Stimulated activated CD4-positive, alpha-beta T cell treated with anti-CD3 and anti-CD28 coated beads, TNF-alpha, amount 100 ng/mL, for 48 hours (primary cell): ENCODE measurements around the gene CTTN.
"Not testable (repeated sequence)": the region's sequence is repeated elsewhere in the genome, so short reads cannot be mapped to it uniquely, and the experiment has no call there.

Experiments used
- DNase-seq, 3 donors: peaks; one replicate each; pipeline ENCODE4 v3.0.0-alpha.2; 2020; ENCODE audit warnings: low read depth in 3 of 3

The CTTN gene

GRCh38 chr11:70454197-70454767 lies 56.0 kb downstream of the CTTN start:
- DNase-seq, result no peak

GRCh38 chr11:70454811-70455210 lies 56.5 kb downstream of the CTTN start:
- DNase-seq, result not testable (repeated sequence)

GRCh38 chr11:70455354-70455753 lies 57.0 kb downstream of the CTTN start:
- DNase-seq, result no peak

DNA sequence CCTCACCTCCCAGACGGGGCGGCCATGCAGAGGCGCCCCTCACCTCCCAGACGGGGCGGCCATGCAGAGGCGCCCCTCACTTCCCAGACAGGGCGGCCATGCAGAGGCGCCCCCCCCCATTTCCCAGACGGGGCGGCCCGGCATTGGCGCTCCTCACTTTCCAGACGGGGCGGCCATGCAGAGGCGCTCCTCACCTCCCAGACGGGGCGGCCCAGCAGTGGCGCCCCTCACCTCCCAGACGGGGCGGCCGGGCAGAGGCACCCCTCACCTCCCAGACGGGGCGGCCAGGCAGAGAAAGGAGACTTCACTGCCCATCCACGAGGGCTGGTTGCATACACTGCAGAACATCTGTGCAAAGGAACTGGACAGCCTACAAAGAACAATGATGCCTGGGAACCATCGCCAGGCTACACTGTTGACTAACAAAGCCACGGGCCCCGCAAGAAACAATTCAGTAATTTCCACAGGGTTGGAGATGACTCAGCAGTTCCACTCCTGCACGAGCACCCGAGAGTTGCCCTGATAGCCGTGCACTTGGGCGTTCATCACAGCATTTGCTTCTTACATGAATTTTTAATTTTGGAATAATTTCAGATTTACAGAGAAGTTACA lies 58.7 kb downstream of the CTTN start:
- DNase-seq, result no peak

DNA sequence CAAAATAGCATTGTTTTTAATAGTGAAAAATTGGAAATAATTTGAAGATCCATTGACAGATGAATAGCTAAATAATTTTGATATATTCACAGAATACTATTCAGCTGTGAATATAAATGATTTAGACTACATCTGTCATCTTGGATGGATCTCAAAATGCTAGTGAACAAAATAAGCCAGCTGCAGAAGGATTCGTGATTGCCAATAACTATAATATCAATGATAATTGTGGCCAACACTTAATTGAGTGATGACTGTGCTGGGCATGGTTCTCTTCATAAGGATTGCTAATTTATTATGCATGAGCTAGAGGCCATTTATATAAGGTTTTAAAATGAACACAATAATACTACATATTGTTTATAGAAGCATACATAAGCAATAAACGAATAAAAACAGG lies 60.4 kb downstream of the CTTN start:
- no peak for DNase-seq

- DNase-seq, result no peak
Observed at GRCh38 chr11:70460111-70460510, 61.8 kb downstream of the CTTN start.

- no peak for DNase-seq
Observed at GRCh38 chr11:70460964-70461363, 62.6 kb downstream of the CTTN start.

DNA sequence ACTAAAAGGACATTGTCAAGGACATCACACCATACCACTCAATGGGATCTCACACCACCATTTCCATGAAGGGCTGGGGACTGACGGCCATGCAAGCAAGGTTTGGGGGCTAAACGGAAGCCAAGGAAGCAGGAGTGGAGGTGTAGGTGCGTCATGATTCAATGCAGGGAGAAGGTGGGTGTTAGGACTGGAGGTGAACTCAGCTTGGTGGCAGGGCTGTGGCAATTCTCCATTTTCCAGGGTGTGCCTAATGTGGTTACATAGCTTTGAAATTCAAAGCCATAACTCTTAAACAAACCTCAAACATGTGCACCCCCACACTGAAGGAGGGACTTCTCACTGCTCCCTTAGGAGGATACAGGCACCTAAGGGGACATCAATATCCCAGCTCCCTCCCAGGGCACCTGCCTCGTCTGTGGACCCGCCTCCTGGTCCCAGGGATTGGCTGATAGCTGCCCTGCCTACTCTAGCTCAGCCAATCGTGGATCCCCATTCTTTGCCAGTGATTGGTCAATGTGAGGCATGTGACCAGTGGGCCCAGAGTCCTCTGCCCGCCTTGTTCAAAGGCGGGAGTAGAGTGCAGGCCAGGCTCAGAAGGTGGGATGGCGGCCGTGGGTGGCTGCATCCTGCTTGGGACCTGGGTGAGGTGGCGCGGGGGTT lies 64.6 kb downstream of the CTTN start:
- DNase-seq, result no peak

DNA sequence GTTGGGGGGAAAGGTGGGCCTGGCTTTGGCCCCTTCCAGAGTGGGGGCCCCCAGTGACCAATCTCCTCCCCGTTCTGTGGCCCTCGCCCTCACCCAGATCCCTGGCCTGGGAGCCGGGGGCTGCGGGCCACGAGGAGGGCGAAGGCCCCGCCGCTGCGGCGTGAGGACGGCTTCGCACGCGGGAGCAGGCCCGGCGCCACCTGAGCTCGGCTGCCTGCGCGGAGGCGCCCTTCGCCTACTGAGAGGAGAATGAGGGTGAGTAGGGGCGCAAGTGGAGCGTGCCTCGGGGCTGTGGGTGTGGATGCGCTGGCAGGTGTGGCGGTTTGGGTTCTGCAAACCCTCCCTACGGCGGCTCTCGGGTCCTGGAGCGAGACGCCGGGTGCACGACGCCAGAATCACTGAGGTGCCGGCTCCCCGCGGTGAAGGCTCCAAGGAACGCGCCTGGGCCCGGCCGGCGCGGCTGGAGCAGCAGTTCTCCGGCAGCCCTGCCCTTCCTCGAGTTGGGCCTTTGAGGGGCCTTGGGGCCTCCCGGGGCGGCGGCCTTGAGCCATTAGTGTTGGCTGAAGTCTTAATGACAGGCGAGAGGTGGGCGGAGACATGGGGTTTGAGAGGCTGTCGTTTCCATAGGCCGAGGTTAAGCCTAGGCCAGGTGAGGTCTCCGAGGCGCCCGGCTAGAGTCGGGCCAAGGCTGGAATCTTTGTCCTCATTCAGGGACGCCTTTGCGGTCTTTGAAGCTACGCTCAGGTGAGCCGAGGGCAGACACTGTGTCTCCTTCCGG lies 65.3 kb downstream of the CTTN start:
- no peak for DNase-seq

- DNase-seq, result no peak
Observed at GRCh38 chr11:70464509-70465361, 66.4 kb downstream of the CTTN start.

- DNase-seq, result no peak
Observed at GRCh38 chr11:70466154-70466553, 67.8 kb downstream of the CTTN start.

- DNase-seq, result no peak
Observed at GRCh38 chr11:70466596-70466995, 68.3 kb downstream of the CTTN start.

DNA sequence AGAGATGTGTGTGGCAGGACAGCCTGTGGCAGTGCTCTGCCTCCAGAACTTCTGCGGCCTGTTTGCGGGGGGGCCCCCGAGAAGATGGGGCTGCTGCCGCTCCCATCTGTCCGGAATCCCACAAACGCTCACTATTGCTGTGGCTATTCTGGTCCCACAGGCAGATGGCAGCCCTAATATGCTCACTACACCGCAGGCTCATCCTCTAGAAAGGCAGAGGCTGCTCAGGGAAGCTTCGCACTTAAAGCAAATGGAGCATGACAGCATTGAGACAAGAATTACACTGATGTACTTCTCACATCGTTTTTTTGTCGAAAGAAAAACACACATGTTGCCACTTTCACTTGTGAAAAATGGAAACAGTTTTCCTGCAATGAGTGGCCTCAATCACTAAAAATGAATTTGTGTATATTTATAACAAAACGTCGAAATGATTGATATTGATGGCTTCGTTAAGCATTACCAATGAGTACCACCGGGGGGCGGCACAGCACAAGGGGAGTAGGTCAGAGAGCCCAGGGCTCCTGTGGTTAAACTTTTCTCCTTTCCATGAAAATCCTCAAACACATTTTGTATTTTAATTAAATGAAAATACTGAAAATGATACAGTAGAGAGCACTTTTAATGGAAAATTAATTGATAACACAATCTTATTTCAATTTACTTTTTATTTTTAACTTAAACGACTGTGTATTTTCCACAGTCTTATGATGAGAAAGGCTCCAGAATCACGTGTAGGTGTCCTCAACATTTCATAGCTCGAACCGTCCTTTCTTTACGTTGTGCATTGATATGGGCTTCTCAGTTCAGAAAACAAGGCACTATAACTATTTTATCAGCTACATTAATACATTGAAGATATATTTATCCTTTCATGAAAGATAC lies 69.1 kb downstream of the CTTN start:
- DNase-seq, result peak in 2 of 3 donors; percentile 39 to 53

DNA sequence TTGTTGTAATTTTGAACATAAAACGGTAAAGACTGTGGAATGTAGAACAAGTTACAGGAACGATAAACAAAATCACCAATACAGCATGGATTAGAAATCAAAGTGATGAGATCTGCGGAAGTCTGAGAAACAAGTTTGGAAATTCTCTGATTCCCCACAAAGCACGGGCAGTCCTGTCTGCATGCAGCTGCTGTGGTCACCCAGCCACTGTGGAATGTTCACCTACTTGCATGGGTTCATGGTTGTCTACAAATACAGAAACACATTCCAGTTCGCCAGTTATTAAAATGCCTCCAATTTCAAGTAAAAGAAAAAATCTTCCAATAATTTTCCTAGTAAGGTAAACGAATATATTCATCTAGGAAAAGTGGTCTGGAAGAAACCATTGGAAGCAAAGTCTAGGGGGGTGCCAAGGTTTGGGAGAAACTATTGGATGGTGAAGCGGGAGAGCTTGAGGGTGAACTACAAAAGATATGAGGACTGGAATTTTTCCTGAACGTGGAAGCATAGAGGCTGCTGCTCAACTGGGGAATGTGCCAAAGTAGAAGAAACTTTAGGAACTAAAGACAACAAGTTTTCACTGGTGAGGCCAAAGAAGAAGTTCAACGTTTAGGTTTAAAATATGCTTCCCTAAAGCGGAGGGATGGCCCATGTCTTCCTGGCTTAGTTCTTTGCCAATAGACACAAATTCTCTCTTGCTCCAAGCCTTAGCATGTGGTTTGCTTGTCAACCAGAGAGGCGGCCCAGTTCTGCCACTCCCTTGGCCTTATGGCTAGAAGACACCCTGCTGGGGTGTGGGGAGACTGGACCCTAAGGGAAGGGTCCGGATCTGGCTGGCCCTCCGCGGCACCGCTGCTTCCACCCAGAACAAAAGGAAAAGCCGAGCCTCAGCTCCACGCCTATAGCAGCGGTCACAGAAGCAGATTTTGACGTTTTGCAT lies 70.2 kb downstream of the CTTN start:
- no peak for DNase-seq

DNA sequence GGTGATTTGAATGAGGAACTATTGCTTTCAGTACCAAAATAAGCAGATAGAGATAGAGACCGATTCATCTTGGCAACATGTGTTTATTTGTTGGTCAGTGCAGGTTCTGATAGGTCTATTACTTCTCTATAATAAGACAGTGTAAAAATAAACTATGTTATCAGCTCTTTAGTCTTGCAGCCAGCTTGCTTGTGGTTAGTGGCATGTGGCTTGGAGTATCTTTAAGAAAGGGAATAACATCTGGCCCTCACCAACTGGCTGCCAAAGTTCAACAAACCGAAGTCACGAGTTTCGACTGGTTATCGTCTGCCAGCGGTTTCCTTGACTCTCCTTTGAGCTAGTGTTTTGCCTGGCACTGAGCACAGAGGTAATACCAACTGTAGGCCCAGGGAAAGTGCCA lies 71.8 kb downstream of the CTTN start:
- DNase-seq, result no peak

- DNase-seq, result no peak
Observed at GRCh38 chr11:70471254-70471653, 72.9 kb downstream of the CTTN start.

- DNase-seq, result no peak
Observed at GRCh38 chr11:70472240-70472639, 73.9 kb downstream of the CTTN start.

DNA sequence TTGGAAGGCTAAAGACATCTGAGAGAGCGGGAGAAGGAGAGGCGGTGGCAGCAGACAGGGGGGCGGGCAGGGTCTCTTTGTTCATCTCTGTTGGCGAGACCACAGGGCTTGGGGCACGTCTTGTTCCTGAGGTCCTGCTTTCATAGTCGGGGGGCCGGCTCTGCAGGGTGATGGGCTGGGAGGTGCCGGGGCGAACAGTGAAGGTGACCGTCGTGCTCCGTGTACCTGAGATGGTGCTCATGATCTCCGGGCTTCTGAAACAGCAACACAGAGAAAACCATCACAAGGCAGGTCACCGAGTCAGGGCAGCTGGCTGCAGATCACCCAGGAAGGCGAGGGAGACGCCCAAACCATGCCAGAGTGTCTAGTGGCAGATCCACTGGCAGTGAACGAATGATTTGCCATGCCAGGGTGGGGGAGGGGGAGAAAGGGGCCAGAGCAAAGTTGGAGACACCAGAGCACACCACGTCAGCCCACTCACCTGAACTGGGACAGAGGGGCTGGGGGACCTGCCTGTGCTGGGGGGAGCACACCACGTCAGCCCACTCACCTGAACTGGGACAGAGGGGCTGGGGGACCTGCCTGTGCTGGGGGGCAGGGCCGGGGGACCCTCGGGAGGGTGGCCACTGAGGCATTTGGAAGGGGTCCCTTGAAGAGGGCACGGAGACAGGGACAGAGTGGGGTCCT lies 75.0 kb downstream of the CTTN start:
- DNase-seq, result no peak
